ENCODE results near the gene PSKH1.
"Not testable (repeated sequence)": the region's sequence is repeated elsewhere in the genome, so short reads cannot be mapped to it uniquely, and the experiment has no call there.

The PSKH1 gene

DNA sequence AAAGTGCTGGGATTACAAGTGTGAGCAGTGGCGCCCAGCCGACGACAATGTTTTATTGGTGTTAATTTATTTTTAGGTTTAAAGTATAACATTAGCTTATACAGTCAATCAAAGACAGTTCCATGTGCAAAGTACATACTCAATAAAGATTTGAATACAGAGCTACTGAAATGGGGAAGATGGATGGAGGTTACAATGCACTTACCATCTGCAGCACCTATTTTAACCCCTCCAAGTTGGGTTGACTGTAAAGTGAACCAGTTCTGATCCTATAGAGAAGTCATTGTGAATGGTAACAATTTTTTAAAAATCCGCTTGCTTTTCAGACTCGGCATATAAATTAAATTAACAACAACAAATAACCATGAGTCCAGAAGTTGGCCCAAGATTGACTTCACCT lies 679 bp upstream of the PSKH1 start:
- no peak for DNase-seq

DNA sequence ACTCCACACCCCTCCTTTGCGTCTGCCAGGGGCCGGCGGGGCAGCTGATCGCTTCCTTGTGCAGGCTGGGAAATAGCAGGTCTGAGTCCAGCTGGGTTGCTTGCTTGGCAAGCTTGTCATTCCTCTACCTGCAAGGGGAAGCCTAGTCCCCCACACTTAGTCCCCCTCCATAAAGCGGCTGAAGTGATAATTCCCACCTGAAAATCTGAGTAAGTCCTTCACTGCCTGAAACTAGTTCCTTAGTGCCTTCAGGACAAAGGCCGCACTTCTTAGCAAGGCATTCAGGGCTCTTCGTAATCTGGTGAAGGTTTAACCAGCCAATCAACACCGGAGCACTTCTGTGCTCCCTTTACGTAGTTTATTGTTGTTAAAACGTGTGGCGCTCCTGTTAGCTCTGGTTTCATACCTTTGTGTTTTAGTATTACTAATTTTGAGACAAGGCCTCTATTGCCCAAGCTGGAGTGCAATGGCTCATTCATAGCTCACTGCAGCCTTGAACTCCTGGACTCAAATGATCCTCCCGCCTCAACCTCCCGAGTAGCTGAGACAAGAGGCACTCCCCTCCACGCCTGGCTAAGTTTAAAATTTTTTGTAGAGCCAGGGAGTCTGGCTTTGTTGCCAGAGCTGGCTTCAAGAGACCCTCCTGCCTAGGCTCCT lies 817 bp downstream of the PSKH1 start:
- DNase-seq: no peak

DNA sequence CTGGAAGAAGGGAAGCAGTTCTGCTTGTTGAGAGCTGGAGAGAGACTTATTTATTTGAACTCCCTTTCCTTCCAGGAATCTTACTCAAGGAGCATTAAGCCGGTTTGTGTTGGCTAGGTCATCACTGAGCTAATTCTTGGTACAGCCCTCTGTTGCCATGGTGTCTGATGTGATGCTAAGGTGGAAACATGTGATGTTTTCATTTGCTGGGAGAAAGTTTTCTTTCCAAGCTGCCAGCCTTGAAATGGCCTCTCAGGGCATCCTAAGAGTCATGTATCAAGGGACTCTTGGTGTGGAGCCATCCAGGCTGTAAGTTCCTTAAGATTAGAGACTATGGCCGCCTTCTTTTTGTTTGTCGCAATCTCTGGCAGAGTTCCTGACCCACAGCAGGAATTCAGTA lies 4.2 kb downstream of the PSKH1 start:
- no peak for DNase-seq

GRCh38 chr16:67901734-67902133 lies 8.7 kb downstream of the PSKH1 start:
- DNase-seq: no peak

DNA sequence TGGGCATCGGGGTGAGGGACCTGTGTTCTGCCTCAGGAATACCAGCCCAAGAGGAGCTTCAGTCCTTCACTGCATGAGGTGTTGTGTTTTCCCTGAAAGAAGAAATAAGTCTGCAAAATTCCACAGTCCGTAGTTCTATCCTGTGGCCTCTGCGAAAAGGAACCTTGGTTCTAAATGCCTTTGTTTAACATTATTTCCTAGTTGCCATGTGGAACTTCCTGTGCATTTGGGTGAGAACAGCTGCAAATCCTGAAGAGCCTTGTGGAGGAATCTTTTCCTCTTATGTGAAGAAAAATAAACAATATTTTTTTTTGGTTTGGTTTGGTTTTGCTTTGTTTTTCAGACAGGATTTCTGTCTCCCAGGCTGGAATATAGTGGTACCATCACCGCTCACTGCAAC lies 9.8 kb downstream of the PSKH1 start:
- DNase-seq: no peak

DNA sequence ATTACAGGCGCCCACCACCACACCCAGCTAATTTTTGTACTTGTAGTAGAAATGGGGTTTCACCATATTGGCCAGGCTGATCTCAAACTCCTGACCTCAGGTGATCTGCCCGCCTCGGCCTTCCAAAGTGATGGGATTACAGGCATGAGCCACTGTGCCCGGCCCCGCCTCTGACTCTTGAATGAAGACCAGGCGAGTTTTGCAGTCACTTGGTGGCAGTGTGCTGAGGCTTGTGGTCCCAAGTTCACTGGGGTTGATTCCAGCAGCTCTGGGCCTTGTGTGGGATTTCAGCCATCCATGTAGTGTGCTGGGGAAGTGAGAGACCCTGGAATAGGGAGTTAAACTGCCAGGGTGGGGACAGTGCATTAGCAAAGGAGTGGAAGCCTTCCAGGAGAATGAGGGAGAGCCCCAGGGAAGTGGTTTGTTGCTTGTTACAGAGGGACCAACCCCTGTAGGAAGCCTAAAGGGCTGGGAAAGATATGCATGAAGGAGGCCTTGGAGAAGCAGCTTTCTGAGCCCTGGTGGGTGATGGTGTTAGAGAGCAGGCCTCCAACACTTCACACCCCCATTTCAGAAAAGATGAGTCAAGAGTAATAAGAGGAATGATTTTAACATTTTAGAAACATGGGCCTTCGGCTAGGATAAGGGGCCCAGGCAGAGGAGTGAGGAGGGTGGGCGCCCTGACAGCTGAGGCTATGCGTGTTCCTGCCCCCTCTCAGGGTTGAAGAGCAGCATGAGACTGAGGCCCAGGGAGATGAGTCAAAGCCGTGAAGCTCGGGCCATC lies 14.5 kb downstream of the PSKH1 start:
- no peak for DNase-seq

- no peak for DNase-seq
Observed at GRCh38 chr16:67909056-67909742, 16.1 kb downstream of the PSKH1 start.

- DNase-seq: no peak
Observed at GRCh38 chr16:67910158-67910557, 17.1 kb downstream of the PSKH1 start.

DNA sequence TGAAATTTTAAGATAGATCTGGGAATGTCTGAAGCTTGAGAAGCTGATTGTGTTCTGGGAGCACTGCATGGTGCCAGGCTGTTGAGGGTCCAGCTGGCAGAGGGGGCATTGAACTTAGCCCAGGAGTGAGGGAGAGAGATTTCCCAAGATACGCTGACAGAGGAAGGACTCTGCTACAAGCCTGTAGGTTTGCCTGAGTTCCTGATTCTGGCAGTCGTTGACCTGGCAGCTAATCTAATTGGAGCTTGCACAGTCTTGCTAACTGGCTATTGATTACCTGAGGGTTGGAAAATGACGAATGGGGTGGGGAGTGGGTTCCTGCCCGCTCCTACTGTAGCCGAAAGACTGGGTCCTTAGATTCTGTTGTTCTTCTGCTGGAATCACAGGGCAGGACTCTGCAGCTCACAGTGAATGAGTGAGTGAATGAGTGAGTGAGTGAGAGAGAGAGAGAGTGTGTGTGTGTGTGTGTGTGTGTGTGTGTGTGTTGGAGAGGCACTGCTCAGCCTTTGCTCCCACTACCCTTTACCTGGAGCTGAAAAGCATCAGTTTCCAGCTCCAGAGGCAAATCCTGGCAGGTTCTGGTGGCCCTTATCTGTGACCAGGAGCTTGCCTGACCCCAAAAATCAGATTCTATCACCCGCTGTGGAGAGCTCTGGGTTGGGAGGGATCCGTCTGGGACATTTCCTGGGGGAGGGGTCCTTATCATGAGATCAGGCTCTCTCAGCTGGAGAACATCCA lies 21.9 kb downstream of the PSKH1 start:
- DNase-seq: no peak

- DNase-seq: not testable (repeated sequence)
Observed at GRCh38 chr16:67915496-67915769, 22.4 kb downstream of the PSKH1 start.

DNA sequence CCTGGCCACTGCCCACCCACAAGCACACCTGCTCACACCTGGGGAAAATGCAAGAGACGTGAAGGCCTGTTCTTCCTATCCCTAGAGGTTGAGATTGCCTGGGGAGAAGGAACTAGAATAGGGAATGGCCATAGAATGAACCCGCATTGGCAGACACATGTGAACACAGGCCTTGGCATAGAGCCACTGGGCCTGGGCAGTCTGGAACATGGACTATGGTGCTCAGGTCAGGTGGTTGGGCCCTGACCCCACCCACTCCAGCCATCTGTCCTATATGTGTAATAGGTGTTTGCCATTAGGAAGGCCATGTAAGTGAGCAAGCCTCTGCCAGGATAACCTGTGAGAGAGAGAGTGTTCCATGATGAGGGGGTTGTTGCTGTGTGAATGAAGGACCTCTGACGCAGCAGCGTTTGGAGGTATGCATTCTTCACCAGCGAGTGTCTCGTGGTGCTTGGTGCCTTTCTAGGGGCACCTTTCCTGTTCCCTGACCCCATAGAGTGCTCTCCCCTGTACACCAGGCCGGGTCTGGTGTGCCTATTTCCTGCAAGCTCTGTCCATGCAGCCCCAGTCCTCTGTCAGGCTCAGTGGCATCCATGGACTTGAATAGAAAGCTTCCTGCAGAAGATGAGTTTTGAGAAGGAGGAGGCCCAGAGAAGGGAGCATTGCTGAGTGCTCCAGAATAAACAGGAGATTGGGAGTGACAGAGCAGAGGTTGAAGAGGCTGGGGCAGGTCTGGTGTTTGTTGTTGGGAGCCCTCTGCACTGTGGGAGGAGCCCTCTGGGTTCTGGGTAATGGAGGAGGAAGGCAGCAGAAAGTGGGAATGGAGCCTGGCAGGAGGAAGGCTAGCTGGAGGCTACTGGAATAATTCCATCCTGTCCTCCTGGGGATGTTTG lies 23.0 kb downstream of the PSKH1 start:
- DNase-seq: no peak

- DNase-seq: no peak
Observed at GRCh38 chr16:67917140-67917851, 24.2 kb downstream of the PSKH1 start.

DNA sequence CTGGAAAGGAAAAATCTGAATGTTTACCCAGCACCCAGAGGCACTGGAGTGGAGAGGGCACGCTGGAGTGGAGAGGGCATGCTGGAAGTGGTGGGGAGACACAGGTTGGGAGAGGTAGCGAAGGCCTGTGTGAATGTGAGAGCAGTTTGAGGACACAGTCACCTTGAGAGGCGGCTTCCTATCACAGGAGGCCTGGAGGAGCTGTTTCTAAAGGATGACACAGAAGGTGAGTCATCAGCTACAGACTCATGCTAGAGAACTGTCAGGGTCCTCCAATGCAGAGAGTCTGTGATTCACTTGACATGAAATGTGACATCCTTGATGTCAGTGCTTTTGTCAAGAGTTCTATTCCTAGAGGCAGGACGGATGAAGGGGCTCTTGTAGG lies 24.8 kb downstream of the PSKH1 start:
- DNase-seq: no peak

DNA sequence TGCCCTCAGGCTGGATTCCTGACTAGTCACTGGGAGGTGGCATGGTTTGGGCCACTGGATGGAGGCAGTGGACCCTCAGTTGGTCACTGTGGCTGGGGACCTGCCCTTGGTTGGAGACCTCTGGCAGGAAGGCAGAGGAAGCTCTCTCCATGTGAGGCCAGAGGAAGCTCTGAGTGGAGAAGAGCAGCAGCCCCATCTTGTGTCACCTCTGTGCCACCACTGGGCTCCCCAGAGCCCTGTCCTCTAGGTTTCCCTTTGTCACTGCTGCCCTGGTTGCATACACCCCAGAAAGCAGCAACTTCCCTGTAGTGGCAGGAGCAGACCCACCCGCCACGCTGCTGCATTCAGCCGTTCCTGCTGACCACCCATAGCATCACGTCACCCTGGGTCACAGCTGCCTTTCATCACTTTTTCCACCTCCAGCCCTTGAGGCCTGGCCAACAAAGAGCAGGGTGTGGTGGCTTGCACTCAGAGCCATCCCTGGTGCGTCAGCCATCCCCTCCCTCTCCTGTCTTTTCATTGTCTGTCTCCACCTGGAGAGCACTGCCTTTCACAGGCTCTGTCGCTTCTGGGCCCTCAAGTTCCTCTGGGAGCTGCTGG lies 26.7 kb downstream of the PSKH1 start:
- no peak for DNase-seq

- no peak for DNase-seq
Observed at GRCh38 chr16:67922221-67922620, 29.2 kb downstream of the PSKH1 start.

DNA sequence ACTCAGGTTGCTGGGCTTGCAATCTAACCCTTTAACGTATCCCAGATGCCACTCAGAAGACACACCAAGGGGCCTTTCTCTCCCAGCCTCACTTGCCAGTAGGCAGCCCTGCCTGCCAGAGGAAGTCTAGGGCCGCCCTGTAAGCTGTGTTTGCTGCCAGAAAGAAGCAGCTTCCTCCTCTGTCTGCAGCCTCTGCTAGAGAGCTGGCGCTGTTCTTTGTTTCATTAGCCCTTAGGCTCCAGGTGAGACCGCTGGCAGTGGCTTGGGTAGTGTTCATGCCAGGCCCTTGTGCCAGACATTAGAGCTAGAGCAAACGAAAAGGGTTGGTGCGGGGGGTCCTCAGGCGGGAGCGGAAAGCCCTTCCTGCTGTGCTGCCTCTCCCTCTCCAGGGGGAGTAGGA lies 29.7 kb downstream of the PSKH1 start:
- no peak for DNase-seq

DNA sequence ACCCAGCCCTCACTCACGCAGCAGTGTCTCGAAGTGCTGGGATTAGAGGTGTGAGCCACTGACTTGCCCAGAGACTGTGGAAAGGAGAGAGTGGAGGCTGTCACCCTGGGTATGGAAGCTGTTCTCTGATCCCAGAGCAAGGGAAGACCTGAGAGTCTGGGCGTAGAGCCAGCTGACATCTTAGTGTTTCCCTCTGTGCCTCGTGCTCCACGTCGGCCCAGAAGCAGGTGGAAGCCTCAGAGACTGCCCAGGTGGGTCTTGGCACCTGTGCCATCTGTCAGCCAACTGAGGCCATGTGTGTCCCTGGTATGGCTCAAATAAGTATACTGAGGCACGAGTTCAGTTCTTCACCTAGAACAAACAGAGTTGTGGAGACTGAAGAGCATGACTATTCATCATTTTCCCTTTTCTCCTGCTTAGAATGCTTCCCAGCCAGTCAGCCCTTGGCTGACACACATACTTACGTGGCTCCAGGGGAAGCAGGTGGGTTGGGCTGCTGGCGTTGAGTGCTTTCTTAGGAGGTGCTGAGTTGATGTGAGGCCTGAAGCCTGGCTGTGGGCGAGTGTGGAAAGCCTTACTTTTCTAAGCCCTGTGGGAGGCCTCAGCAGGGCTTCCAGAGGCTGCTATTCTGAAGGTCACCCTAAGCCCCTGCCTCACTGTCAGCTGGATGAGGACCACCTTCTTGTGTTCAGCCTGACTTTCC lies 30.5 kb downstream of the PSKH1 start:
- no peak for DNase-seq

- no peak for DNase-seq
Observed at GRCh38 chr16:67924140-67924906, 31.3 kb downstream of the PSKH1 start.

DNA sequence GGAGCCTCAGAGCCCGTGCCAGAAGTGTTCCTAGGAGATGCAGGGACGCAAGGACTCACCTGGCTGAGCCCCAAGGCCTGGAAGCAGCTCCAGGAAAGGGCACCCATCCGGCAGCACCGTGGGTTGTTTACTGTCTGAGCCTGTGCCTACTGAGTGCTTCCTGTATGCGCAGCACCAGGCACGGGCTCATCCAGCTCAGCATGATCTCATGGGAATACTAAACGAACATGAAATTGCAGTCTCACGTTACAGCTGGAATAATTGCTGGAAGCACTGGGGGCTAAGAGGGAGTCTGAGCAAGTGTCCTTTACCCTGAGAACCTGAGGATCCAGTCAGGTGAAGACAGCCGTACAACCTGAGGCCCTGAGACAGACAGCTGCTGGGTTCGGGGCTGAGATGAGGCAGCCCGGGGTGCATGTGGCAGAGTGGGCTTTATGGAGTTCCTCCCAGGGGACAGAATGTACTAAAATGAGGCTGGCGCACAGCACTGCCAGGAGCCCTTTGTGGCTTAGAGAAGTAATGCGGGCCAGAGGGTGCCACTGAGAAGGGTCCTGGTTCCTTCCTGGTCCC lies 33.2 kb downstream of the PSKH1 start:
- no peak for DNase-seq
